ENCODE results near the gene GFOD2.

GFOD2 gene

DNA sequence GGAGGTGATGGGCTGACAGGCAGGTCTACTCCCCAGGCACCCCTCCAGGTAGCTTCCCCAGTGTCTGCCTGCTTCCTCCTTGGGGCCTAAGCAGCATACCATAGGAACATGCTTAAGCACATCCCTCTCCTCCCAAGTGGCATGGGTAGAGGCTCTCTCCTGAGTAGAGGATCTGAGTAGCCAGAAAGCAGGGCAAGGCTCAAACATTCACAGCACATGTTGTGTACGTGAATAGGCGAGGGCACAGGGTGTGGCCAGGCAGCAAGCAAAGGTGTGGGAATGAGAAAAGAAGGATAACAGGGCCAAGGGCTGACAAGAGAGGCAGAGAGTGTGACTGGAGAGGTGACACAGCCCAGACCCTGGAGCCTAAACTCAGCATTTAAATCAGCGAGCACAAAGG is 29.7 kb upstream of the GFOD2 start:
- H3K36me3 ChIP-seq (ENCODE audit: control insufficient read depth in 2 of 2, insufficient read depth in 1 of 2, low read length in 2 of 2), result peaks cover 0 to 8% of the 10 kb centered on the region in 2 experiments; a peak in 2 of 3 replicates
- CTCF ChIA-PET, result interaction anchor here (0.5 kb wide), 1 partner anchor 233 kb away, joined by 3 read pairs; no protein-coding TSS in a partner anchor
- H3K4me1 ChIP-seq (ENCODE audit: control insufficient read depth, insufficient read depth, low read length), result no peaks in the 10 kb centered on the region; the same call in 1 of the 2 replicates
- no peaks in the 10 kb centered on the region for H3K9me3 ChIP-seq (ENCODE audit: control insufficient read depth, insufficient read depth, low read depth, low read length)
- H3K27ac ChIP-seq (ENCODE audit: extremely low read depth, low read depth, low read length), result no peak overlapping the region
- POLR2A ChIA-PET, result interaction anchor here (0.9 to 1.6 kb wide), 2 partner anchors 30 to 58 kb away, joined by 4 to 5 read pairs; partner anchors contain the start of genes GFOD2, RANBP10 and TSNAXIP1
- no peak overlapping the region for H3K4me3 ChIP-seq (ENCODE audit: low read depth, low read length)
- TF ChIP-seq HOXC10 (CRISPR knock-in tag; IDR thresholded peaks at IDR 0.05), result no peak
- TF ChIP-seq ZNF132 (tag by site-specific recombination; IDR thresholded peaks at IDR 0.05; ENCODE audit: borderline replicate concordance), result no peak
- no peak for TF ChIP-seq ZNF266 (tag by site-specific recombination; IDR thresholded peaks at IDR 0.05; ENCODE audit: low read depth)
- TF ChIP-seq ZNF133 (tag by site-specific recombination; IDR thresholded peaks at IDR 0.05), result no peak
- TF ChIP-seq KLF1 (tag by site-specific recombination; IDR thresholded peaks at IDR 0.05), result 0 out of 2 replicates have a peak, but pooled peaks have one; percentile 45
- TF ChIP-seq ZNF394 (tag by site-specific recombination; IDR thresholded peaks at IDR 0.05; ENCODE audit: borderline replicate concordance), result no peak

- Histone ChIP-seq H3K4me1 (ENCODE audit: control insufficient read depth, insufficient read depth, low read length) (no peaks in the 10 kb centered on the region; the same call in 1 of the 2 replicates), H3K9me3 (ENCODE audit: control insufficient read depth, insufficient read depth, low read depth, low read length) (no peaks in the 10 kb centered on the region), H3K4me3 (ENCODE audit: low read depth, low read length) (no peak overlapping the region), H3K36me3 (ENCODE audit: control insufficient read depth in 2 of 2, insufficient read depth in 1 of 2, low read length in 2 of 2) (peaks cover 0 to 24% of the 10 kb centered on the region in 2 experiments; a peak in 2 of 3 replicates), H3K27ac (ENCODE audit: extremely low read depth, low read depth, low read length) (no peak overlapping the region)
- ChIA-PET CTCF (no interaction called here), POLR2A (no interaction called here)
- TF ChIP-seq ZNF146 (tag by site-specific recombination; IDR thresholded peaks at IDR 0.05), result peak; percentile 36; the same call in 1 of the 2 replicates
- TF ChIP-seq, protein P1, sequence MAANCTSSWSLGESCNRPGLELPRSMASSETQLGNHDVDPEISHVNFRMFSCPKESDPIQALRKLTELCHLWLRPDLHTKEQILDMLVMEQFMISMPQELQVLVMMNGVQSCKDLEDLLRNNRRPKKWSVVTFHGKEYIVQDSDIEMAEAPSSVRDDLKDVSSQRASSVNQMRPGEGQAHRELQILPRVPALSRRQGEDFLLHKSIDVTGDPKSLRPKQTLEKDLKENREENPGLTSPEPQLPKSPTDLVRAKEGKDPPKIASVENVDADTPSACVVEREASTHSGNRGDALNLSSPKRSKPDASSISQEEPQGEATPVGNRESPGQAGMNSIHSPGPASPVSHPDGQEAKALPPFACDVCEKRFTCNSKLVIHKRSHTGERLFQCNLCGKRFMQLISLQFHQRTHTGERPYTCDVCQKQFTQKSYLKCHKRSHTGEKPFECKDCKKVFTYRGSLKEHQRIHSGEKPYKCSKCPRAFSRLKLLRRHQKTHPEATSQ (tag by site-specific recombination; IDR thresholded peaks at IDR 0.05), result no peak
Observed at GRCh38 chr16:67746846-67747245, 27.7 kb upstream of the GFOD2 start.

DNA sequence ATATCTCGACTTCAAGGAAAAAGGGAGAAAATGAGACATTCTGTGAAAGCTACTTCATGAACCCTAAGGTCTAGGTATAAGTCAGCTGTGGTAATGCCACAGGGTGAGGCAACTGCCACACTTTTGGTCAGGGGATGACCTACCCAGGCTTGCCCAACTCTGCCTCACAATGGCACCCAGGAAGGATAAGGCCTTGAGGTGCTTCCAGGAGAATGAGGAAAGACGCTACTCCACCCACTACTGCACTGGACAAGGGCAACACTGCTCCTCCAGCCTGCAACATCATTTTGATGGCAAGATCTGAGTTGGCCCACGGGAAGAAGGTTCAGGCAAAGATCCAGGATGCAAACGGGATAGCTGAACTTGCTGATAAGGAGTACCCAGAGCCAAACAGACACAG is 22.0 kb upstream of the GFOD2 start:
- H3K9me3 ChIP-seq (ENCODE audit: control insufficient read depth, insufficient read depth, low read depth, low read length), result no peaks in the 10 kb centered on the region
- no peak overlapping the region for H3K27ac ChIP-seq (ENCODE audit: extremely low read depth, low read depth, low read length)
- ChIA-PET CTCF (interaction anchor here (0.6 kb wide), 1 partner anchor 35 kb away, joined by 4 read pairs; no protein-coding TSS in a partner anchor), POLR2A (no interaction called here)
- no peak overlapping the region for H3K4me3 ChIP-seq (ENCODE audit: low read depth, low read length)
- peaks cover 0 to 40% of the 10 kb centered on the region in 2 experiments; a peak in 2 of 3 replicates for H3K36me3 ChIP-seq (ENCODE audit: control insufficient read depth in 2 of 2, insufficient read depth in 1 of 2, low read length in 2 of 2)
- no peaks in the 10 kb centered on the region for H3K4me1 ChIP-seq (ENCODE audit: control insufficient read depth, insufficient read depth, low read length)
- TF ChIP-seq, protein P2, sequence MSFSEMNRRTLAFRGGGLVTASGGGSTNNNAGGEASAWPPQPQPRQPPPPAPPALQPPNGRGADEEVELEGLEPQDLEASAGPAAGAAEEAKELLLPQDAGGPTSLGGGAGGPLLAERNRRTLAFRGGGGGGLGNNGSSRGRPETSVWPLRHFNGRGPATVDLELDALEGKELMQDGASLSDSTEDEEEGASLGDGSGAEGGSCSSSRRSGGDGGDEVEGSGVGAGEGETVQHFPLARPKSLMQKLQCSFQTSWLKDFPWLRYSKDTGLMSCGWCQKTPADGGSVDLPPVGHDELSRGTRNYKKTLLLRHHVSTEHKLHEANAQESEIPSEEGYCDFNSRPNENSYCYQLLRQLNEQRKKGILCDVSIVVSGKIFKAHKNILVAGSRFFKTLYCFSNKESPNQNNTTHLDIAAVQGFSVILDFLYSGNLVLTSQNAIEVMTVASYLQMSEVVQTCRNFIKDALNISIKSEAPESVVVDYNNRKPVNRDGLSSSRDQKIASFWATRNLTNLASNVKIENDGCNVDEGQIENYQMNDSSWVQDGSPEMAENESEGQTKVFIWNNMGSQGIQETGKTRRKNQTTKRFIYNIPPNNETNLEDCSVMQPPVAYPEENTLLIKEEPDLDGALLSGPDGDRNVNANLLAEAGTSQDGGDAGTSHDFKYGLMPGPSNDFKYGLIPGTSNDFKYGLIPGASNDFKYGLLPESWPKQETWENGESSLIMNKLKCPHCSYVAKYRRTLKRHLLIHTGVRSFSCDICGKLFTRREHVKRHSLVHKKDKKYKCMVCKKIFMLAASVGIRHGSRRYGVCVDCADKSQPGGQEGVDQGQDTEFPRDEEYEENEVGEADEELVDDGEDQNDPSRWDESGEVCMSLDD (tag by site-specific recombination; IDR thresholded peaks at IDR 0.05), result no peak
- no peak for TF ChIP-seq ZFP37 (tag by site-specific recombination; IDR thresholded peaks at IDR 0.05)
- no peak for TF ChIP-seq KLF7 (tag by site-specific recombination; IDR thresholded peaks at IDR 0.05; ENCODE audit: borderline replicate concordance)
- no peak for TF ChIP-seq RBAK (tag by site-specific recombination; IDR thresholded peaks at IDR 0.05)
- no peak for TF ChIP-seq ZNF707 (tag by site-specific recombination; IDR thresholded peaks at IDR 0.05)
- no peak for TF ChIP-seq ZFP3 (tag by site-specific recombination; IDR thresholded peaks at IDR 0.05; ENCODE audit: low read depth)
- TF ChIP-seq PRDM10 (tag by site-specific recombination; IDR thresholded peaks at IDR 0.05), result no peak
- no peak for TF ChIP-seq SETDB1 (IDR thresholded peaks at IDR 0.05; ENCODE audit: insufficient read length, low read length)
- TF ChIP-seq ZNF626 (tag by site-specific recombination; IDR thresholded peaks at IDR 0.05), result no peak
- TF ChIP-seq BCL6B (tag by site-specific recombination; IDR thresholded peaks at IDR 0.05), result no peak
- no peak for TF ChIP-seq ZNF221 (tag by site-specific recombination; IDR thresholded peaks at IDR 0.05; ENCODE audit: borderline replicate concordance)
- TF ChIP-seq ZBTB1 (tag by site-specific recombination; IDR thresholded peaks at IDR 0.05), result no peak
- no peak for TF ChIP-seq MZF1 (tag by site-specific recombination; IDR thresholded peaks at IDR 0.05; ENCODE audit: borderline replicate concordance)
- no peak for TF ChIP-seq ZNF830 (tag by site-specific recombination; IDR thresholded peaks at IDR 0.05; ENCODE audit: low read depth)
- TF ChIP-seq OSR2 (tag by site-specific recombination; IDR thresholded peaks at IDR 0.05), result no peak

Measured in HEK293 (cell line).